NCI-H510A (cell line): Measurements from ENCODE around the gene ZFYVE21.

ENCODE experiments used
- DNase-seq: peaks from one replicate; lab custom pipeline; 2025; lab: John Stamatoyannopoulos, UW

The ZFYVE21 gene

GRCh38 chr14:103737432-103738045, 21.9 kb downstream of the ZFYVE21 start:
- no peak for DNase-seq

GRCh38 chr14:103738166-103738565, 22.6 kb downstream of the ZFYVE21 start:
- DNase-seq: no peak

GRCh38 chr14:103738701-103739451, 23.3 kb downstream of the ZFYVE21 start:
- DNase-seq: no peak

- no peak for DNase-seq
Measured at GRCh38 chr14:103739466-103739792, 23.8 kb downstream of the ZFYVE21 start.

- DNase-seq: no peak
Measured at GRCh38 chr14:103739793-103740501, 24.3 kb downstream of the ZFYVE21 start.

- no peak for DNase-seq
Measured at GRCh38 chr14:103740991-103741689, 25.5 kb downstream of the ZFYVE21 start.

- no peak for DNase-seq
Measured at GRCh38 chr14:103741876-103742275, 26.3 kb downstream of the ZFYVE21 start.

GRCh38 chr14:103742499-103743255, 27.1 kb downstream of the ZFYVE21 start:
- no peak for DNase-seq

- DNase-seq: no peak
Measured at GRCh38 chr14:103743691-103744090, 28.1 kb downstream of the ZFYVE21 start.

- no peak for DNase-seq
Measured at GRCh38 chr14:103744621-103745395, 29.2 kb downstream of the ZFYVE21 start.

- no peak for DNase-seq
Measured at GRCh38 chr14:103745424-103745823, 29.8 kb downstream of the ZFYVE21 start.

- no peak for DNase-seq
Measured at GRCh38 chr14:103746701-103747100, 31.1 kb downstream of the ZFYVE21 start.

- DNase-seq: peak; percentile 63
Measured at GRCh38 chr14:103748534-103748857, 32.9 kb downstream of the ZFYVE21 start.

- no peak for DNase-seq
Measured at GRCh38 chr14:103749452-103749851, 33.8 kb downstream of the ZFYVE21 start.

GRCh38 chr14:103749860-103750259, 34.2 kb downstream of the ZFYVE21 start:
- DNase-seq: no peak

GRCh38 chr14:103753774-103754173, 38.2 kb downstream of the ZFYVE21 start:
- DNase-seq: no peak

- DNase-seq: no peak
Measured at GRCh38 chr14:103755060-103755459, 39.5 kb downstream of the ZFYVE21 start.

- DNase-seq: no peak
Measured at GRCh38 chr14:103758059-103758776, 42.6 kb downstream of the ZFYVE21 start.

GRCh38 chr14:103762036-103762435, 46.4 kb downstream of the ZFYVE21 start:
- no peak for DNase-seq

- DNase-seq: no peak
Measured at GRCh38 chr14:103762541-103762940, 46.9 kb downstream of the ZFYVE21 start.
